GM12873 (cell line): ENCODE data around the gene TBC1D8.

ENCODE experiments used
- CTCF ChIP-seq: IDR thresholded peaks from 2 replicates; pipeline ENCODE4 v1.5.1; 2012; ENCODE audit warnings: low read depth, mild to moderate bottlenecking, moderate library complexity, low read length, control low read depth; ENCODE audit not compliant: insufficient read depth; ENCODE audit errors: missing control alignments

The TBC1D8 gene

GRCh38 chr2:100975521-100975785, 175.7 kb downstream of the TBC1D8 start:
- TF ChIP-seq CTCF = no peak

- TF ChIP-seq CTCF = no peak
Measured at GRCh38 chr2:100974712-100975520, 176.3 kb downstream of the TBC1D8 start.

GRCh38 chr2:100972452-100972851, 178.7 kb downstream of the TBC1D8 start:
- no peak for TF ChIP-seq CTCF

- TF ChIP-seq CTCF = no peak
Measured at GRCh38 chr2:100971221-100971620, 180.0 kb downstream of the TBC1D8 start.

- TF ChIP-seq CTCF = no peak
Measured at GRCh38 chr2:100969998-100970397, 181.2 kb downstream of the TBC1D8 start.

- no peak for TF ChIP-seq CTCF
Measured at GRCh38 chr2:100968146-100969145, 182.7 kb downstream of the TBC1D8 start.

GRCh38 chr2:100967716-100968115, 183.5 kb downstream of the TBC1D8 start:
- TF ChIP-seq CTCF = no peak
